ENCODE data around the gene OSBP2.
A peak's percentile ranks its signal among the peaks of the same experiment; 100 is the strongest.
"Not testable (repeated sequence)": the region's sequence is repeated elsewhere in the genome, so short reads cannot be mapped to it uniquely, and the experiment has no call there.

The OSBP2 gene

GRCh38 chr22:30679895-30680690 is 14.6 kb upstream of the OSBP2 start:
- not testable (repeated sequence) for DNase-seq (ENCODE audit: low read depth in 2 of 2)

GRCh38 chr22:30680991-30681770 is 13.5 kb upstream of the OSBP2 start:
- DNase-seq (ENCODE audit: low read depth in 2 of 2): no peak

- DNase-seq (ENCODE audit: low read depth in 2 of 2): no peak
Measured at GRCh38 chr22:30681831-30682230, 12.8 kb upstream of the OSBP2 start.

GRCh38 chr22:30685178-30685577 is 9.5 kb upstream of the OSBP2 start:
- DNase-seq (ENCODE audit: low read depth in 2 of 2): no peak

GRCh38 chr22:30687358-30687757 is 7.3 kb upstream of the OSBP2 start:
- DNase-seq (ENCODE audit: low read depth in 2 of 2): no peak

GRCh38 chr22:30689622-30690021 is 5.1 kb upstream of the OSBP2 start:
- no peak for DNase-seq (ENCODE audit: low read depth in 2 of 2)

GRCh38 chr22:30691204-30691603 is 3.5 kb upstream of the OSBP2 start:
- no peak for DNase-seq (ENCODE audit: low read depth in 2 of 2)

GRCh38 chr22:30694171-30694639 is 469 bp upstream of the OSBP2 start:
- peak in 1 of 2 donors; percentile 22 for DNase-seq (ENCODE audit: low read depth in 2 of 2)

- no peak for DNase-seq (ENCODE audit: low read depth in 2 of 2)
Measured at GRCh38 chr22:30695351-30695851, 727 bp downstream of the OSBP2 start.

GRCh38 chr22:30695871-30696655 is 1.4 kb downstream of the OSBP2 start:
- no peak for DNase-seq (ENCODE audit: low read depth in 2 of 2)

- no peak for DNase-seq (ENCODE audit: low read depth in 2 of 2)
Measured at GRCh38 chr22:30697975-30698374, 3.3 kb downstream of the OSBP2 start.

- DNase-seq (ENCODE audit: low read depth in 2 of 2): no peak
Measured at GRCh38 chr22:30701872-30702271, 7.2 kb downstream of the OSBP2 start.

GRCh38 chr22:30702856-30703255 is 8.2 kb downstream of the OSBP2 start:
- DNase-seq (ENCODE audit: low read depth in 2 of 2): no peak

- no peak for DNase-seq (ENCODE audit: low read depth in 2 of 2)
Measured at GRCh38 chr22:30704978-30705377, 10.3 kb downstream of the OSBP2 start.

- no peak for DNase-seq (ENCODE audit: low read depth in 2 of 2)
Measured at GRCh38 chr22:30705710-30706651, 11.3 kb downstream of the OSBP2 start.

GRCh38 chr22:30709980-30710379 is 15.3 kb downstream of the OSBP2 start:
- DNase-seq (ENCODE audit: low read depth in 2 of 2): not testable (repeated sequence)

GRCh38 chr22:30712094-30712493 is 17.4 kb downstream of the OSBP2 start:
- no peak for DNase-seq (ENCODE audit: low read depth in 2 of 2)

GRCh38 chr22:30714062-30714461 is 19.4 kb downstream of the OSBP2 start:
- no peak for DNase-seq (ENCODE audit: low read depth in 2 of 2)

- DNase-seq (ENCODE audit: low read depth in 2 of 2): no peak
Measured at GRCh38 chr22:30717331-30717921, 22.8 kb downstream of the OSBP2 start.

- DNase-seq (ENCODE audit: low read depth in 2 of 2): no peak
Measured at GRCh38 chr22:30717952-30718351, 23.3 kb downstream of the OSBP2 start.

Data from stimulated activated CD8-positive, alpha-beta memory T cell treated with anti-CD3 and anti-CD28 coated beads, Interleukin-7, amount 100 ng/mL, for 1 hour (primary cell).